RWPE1 (cell line): ENCODE data around the gene COG3.

ENCODE experiments used
- CTCF ChIA-PET: fragments of 350-600 bp; sonication (Branson Sonifier 250); formaldehyde crosslinking; extraction: SDS; loops from one replicate; lab custom pipeline; 2021; lab: Yijun Ruan, JAX
- POLR2A ChIA-PET: fragments of 400-600 bp; formaldehyde crosslinking; extraction: SDS; loops from one replicate; lab custom pipeline; 2020; ENCODE audit warnings: antibody characterized with exemption; ENCODE audit not compliant: low non-redundant PET; lab: Yijun Ruan, JAX
- DNase-seq: peaks from one replicate; pipeline ENCODE4 v3.0.0; 2012; ENCODE audit warnings: low spot score
- H3K27ac ChIP-seq: fragments of 450-650 bp; 2 replicates; pipeline ENCODE4 v1.5.1; 2017
- TF ChIP-seq, protein P1 (sequence below): fragments of 450-650 bp; conservative IDR thresholded peaks from 2 replicates; pipeline ENCODE4 v1.5.1; 2017; ENCODE audit warnings: low read depth, mild to moderate bottlenecking

Gene COG3

DNA sequence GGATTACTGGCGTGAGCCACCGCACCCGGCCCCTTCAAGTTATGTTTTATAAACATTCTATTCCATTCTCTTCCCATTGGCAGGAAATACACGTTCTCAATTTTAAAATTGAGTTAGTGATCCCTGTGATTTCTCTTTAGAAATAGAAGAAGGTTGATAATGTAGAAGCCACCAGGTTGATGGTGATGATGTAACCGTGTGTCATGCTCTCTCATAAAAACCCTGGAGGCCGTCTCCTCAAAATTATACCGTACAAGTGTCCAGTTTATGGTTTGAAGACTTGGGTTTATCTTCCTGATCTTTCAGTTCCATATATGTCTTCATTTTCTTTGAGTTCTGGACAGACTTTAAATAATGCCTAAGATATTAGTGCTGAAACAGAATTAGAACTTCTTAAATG lies 32.2 kb downstream of the COG3 start:
- H3K27ac ChIP-seq = no peak overlapping the region; the same call in 1 of the 2 replicates
- TF ChIP-seq, protein P1, sequence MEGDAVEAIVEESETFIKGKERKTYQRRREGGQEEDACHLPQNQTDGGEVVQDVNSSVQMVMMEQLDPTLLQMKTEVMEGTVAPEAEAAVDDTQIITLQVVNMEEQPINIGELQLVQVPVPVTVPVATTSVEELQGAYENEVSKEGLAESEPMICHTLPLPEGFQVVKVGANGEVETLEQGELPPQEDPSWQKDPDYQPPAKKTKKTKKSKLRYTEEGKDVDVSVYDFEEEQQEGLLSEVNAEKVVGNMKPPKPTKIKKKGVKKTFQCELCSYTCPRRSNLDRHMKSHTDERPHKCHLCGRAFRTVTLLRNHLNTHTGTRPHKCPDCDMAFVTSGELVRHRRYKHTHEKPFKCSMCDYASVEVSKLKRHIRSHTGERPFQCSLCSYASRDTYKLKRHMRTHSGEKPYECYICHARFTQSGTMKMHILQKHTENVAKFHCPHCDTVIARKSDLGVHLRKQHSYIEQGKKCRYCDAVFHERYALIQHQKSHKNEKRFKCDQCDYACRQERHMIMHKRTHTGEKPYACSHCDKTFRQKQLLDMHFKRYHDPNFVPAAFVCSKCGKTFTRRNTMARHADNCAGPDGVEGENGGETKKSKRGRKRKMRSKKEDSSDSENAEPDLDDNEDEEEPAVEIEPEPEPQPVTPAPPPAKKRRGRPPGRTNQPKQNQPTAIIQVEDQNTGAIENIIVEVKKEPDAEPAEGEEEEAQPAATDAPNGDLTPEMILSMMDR = no peak
- no peak for DNase-seq
- ChIA-PET POLR2A (no interaction called here), CTCF (no interaction called here)

DNA sequence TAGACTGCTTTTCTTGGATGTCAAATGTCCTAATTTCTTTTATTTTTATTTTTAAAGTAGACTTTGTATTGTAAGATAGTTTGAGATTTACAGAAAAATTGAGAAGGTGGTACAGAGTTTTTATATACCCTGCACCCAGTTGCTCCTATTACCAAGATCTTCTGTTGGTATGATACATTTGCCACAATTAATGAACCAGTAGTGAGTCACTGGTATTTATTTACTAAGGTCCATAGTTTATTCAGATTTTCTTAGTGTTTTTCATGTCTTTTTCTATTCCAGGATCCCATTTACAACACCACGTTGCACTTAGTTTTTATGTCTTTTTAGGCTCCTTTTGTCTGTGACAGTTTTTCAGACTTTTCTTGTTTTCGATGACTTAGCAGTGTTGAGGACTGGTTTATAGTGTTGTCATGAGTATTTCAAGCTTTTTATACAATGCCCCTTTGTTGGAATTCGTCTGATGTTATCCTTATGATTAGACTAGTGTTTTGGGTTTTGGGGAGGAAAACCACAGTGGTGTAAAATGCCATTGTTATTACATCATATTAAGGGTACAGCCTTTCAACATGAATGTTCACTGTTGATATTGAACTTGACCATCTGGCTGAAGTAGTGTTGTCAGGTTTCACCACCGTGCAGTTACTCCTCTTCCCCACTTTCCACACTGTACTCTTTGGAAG lies 35.9 kb downstream of the COG3 start:
- CTCF ChIA-PET = no interaction called here
- TF ChIP-seq, protein P1 = no peak
- no peak overlapping the region for H3K27ac ChIP-seq
- peak; percentile 26 for DNase-seq
- POLR2A ChIA-PET = no interaction called here

DNA sequence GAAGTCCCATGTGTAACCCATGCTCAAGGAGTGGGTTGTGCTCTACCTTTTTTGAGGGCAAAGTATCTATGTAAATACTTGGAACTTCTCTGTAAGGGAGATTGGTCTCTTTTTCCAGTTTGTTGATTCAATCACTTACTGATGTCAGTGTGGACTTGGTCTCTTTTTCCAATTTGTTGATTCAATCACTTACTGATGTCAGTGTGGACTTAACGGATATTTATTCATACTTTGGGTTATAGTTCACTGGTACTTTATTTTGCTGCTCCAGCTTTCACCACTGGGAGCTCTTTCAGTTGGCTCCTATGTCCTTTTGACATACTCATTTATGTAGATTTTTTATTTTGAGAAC lies 36.4 kb downstream of the COG3 start:
- CTCF ChIA-PET = no interaction called here
- TF ChIP-seq, protein P1 = no peak
- DNase-seq = no peak
- POLR2A ChIA-PET = no interaction called here
- H3K27ac ChIP-seq = no peak overlapping the region

GRCh38 chr13:45503658-45504057 lies 38.9 kb downstream of the COG3 start:
- TF ChIP-seq, protein P1 = no peak
- CTCF ChIA-PET = no interaction called here
- no peak for DNase-seq
- H3K27ac ChIP-seq = no peak overlapping the region
- POLR2A ChIA-PET = no interaction called here

- ChIA-PET POLR2A (no interaction called here), CTCF (no interaction called here)
- no peak for DNase-seq
- H3K27ac ChIP-seq = no peak overlapping the region
- TF ChIP-seq, protein P1 = no peak
Observed at GRCh38 chr13:45506811-45507210, 42.1 kb downstream of the COG3 start.

- POLR2A ChIA-PET = no interaction called here
- CTCF ChIA-PET = interaction anchor here (0.9 kb wide), 1 partner anchor 16 kb away, joined by 3 read pairs; no protein-coding TSS in a partner anchor
- DNase-seq = no peak
Observed at GRCh38 chr13:45508776-45509175, 44.0 kb downstream of the COG3 start.

More at GRCh38 chr13:45508776-45509175, 44.0 kb downstream of the COG3 start:
- H3K27ac ChIP-seq = no peak overlapping the region
- TF ChIP-seq, protein P1 = no peak
